ENCODE measurements around the gene RSAD2. TPM values are rescaled to one million over a fixed set of nuclear protein-coding genes. Genes with fewer than 3 reads are reported as not detected.
A peak's percentile ranks its signal among the peaks of the same experiment; 100 is the strongest.

Gene RSAD2
- total RNA-seq, 2 experiments from 2014 or later = 72.4 to 74.5 TPM

DNA sequence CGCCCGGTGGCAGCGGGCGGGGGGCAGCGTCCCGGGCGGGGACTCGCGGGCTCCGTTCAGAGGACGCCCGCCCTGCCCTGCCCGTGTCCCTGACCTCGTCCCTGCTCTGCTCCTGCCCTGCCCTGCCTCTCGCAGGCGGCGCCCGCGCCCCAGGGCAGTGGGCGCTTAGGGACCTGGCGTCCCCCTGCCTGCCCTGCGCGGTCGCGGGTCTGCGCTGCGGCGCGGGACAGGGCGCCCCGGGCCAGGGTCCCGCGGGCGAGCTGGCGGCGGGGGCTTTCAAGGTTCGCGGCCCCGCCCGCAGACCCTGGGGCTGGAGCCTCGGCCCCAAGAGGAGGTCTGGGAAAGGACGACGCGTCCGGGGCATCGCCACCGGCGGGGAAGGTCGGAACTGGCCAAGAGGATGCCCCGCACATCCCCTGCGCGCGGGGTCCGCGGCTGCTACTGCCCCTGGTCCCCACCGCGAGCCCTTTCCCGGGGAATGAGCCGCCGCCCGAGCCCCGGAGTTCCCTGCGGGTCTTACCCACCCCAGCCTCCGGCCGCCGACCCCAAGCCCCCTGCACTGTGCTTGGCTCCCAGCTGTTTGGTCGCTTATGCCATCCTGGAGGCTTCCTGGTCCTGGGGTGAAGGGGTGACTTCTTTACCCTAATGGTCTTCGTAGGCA is 40.3 kb downstream of the RSAD2 start:
- ATAC-seq = peak; percentile 45
- Mint-ChIP-seq H3K9me3 (ENCODE audit: insufficient read depth) (peaks cover 3% of the 10 kb centered on the region), H3K27ac (peak overlapping the region; percentile 73), H3K4me3 (peak overlapping the region; percentile 85), H3K27me3 (ENCODE audit: low read depth) (no peaks in the 10 kb centered on the region), H3K4me1 (ENCODE audit: low read depth) (peaks cover 77% of the 10 kb centered on the region), H3K36me3 (ENCODE audit: low read depth) (peaks cover 63% of the 10 kb centered on the region)
- ChIA-PET CTCF (interaction anchor here (1.0 to 9.6 kb wide), 8 partner anchors 9 to 127 kb away, joined by 3 to 135 read pairs (median 6); partner anchors contain the start of genes CMPK2 and RSAD2), POLR2A (interaction anchor here (0.7 to 12.1 kb wide), 8 partner anchors 9 to 90 kb away, joined by 3 to 188 read pairs (median 14); partner anchors contain the start of genes CMPK2 and RSAD2)
- DNase-seq = no peak

DNA sequence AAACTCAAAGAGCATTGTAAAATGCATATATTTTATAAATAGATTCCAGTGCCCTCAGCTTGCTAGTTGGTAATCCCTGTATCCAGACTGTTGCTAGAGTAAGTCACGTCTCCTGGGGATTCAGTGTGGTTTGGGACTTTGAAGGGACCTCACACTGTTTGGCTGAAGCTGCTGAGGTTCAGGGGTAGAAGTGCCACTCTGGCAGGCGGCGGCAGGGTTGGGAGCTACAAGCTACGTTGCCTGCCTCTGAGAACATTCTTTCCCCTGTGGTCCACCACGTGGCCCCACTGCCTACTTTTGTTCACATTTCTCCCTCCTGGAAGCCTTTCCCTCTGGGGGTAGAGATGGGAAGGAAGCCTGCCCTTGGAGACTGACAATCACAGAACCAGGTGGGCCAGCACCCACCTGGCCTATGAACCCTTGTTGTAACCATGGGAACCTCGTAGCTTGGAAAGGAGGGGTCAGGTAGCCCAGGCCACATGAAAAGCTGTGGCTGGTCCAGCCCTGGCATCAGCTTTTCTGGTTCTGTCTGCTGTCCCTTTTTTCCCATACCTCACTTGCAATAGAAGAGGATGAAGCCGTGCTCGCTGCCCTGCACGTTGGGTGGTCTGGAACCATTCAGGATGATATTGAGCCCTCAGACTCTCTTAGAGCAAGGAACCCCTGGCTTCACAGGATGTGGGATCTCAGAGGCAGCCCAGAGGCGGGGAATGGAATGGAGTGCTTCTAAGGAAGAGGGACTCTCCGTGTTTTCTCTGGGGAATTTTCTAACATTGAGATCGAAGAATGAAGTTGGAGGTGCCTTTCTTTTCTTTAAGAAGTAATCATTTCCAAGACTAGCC is 42.5 kb downstream of the RSAD2 start:
- DNase-seq (no peak), ATAC-seq (no peak)
- ChIA-PET CTCF (interaction anchor here (0.9 to 9.6 kb wide), 7 partner anchors 10 to 125 kb away, joined by 3 to 135 read pairs (median 8); partner anchors contain the start of genes CMPK2 and RSAD2), POLR2A (interaction anchor here (1.0 to 12.1 kb wide), 8 partner anchors 9 to 55 kb away, joined by 3 to 188 read pairs (median 15); partner anchors contain the start of genes CMPK2 and RSAD2)
- H3K4me1 Mint-ChIP-seq (ENCODE audit: low read depth) = peaks cover 78% of the 10 kb centered on the region
- H3K27ac Mint-ChIP-seq = peak overlapping the region; percentile 25
- H3K4me3 Mint-ChIP-seq = peak overlapping the region; percentile 85
- peaks cover 69% of the 10 kb centered on the region for H3K36me3 Mint-ChIP-seq (ENCODE audit: low read depth)
- peaks cover 3% of the 10 kb centered on the region for H3K9me3 Mint-ChIP-seq (ENCODE audit: insufficient read depth)
- no peaks in the 10 kb centered on the region for H3K27me3 Mint-ChIP-seq (ENCODE audit: low read depth)

DNA sequence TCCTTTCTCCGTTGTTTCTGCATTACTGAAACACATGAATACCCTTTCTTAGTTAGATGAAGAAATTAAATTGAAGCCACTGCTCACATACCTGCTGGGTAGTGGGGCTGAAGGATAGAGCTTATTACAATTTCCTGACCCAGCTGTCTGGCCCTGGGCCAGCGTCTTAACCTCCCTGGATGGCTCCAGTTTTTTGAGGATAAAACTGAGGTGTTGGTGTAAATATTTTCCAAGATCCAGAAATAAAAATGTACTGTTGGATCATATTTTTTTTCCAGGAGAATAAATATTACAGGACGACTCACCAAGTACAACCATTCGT is 43.1 kb downstream of the RSAD2 start:
- Mint-ChIP-seq H3K4me3 (no peak overlapping the region), H3K27ac (peak overlapping the region; percentile 8), H3K27me3 (ENCODE audit: low read depth) (no peaks in the 10 kb centered on the region), H3K36me3 (ENCODE audit: low read depth) (peaks cover 69% of the 10 kb centered on the region), H3K9me3 (ENCODE audit: insufficient read depth) (peaks cover 3% of the 10 kb centered on the region), H3K4me1 (ENCODE audit: low read depth) (peaks cover 78% of the 10 kb centered on the region)
- ATAC-seq (no peak), DNase-seq (no peak)
- POLR2A ChIA-PET = interaction anchor here (1.0 to 4.8 kb wide), 5 partner anchors 12 to 42 kb away, joined by 3 to 43 read pairs (median 7); partner anchors contain the start of gene RSAD2
- CTCF ChIA-PET = interaction anchor here (1.2 to 9.6 kb wide), 8 partner anchors 9 to 124 kb away, joined by 3 to 135 read pairs (median 8); partner anchors contain the start of genes CMPK2 and RSAD2

DNA sequence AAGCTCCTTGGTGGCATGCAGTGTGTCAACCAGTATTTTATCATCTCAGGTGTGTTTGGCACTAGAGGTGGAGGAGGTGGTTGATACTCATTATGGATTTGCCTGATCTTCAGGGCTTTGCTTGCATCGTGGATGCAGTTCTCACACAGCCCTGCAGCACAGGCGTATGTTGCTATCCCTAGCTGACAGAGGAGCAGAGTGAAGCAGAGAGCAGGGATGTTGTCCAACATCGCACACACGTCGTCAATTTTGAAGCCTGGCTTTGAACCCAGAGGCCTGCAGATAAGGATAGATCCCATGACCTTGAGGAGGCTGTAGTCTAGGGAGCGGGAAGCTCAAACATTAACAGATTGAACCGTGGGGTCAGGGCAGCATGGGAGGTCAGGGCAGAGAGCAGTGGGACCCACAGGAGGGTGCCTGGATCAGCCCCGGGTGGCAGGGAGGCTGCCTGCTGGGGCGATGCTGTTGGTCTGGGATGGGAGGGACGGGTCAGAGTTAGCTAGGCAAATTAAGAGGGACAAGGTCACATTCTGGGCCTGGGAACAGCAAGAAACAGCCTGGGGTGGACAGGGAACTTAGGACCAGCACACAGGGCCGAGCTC is 43.8 kb downstream of the RSAD2 start:
- H3K27ac Mint-ChIP-seq = peak overlapping the region; percentile 4
- ATAC-seq (no peak), DNase-seq (no peak)
- CTCF ChIA-PET = interaction anchor here (0.7 to 9.6 kb wide), 6 partner anchors 8 to 124 kb away, joined by 3 to 135 read pairs (median 5); partner anchors contain the start of gene RSAD2
- peaks cover 81% of the 10 kb centered on the region for H3K4me1 Mint-ChIP-seq (ENCODE audit: low read depth)
- H3K9me3 Mint-ChIP-seq (ENCODE audit: insufficient read depth) = peaks cover 8% of the 10 kb centered on the region
- POLR2A ChIA-PET = interaction anchor here (1.0 to 4.8 kb wide), 4 partner anchors 12 to 43 kb away, joined by 3 to 43 read pairs (median 14); partner anchors contain the start of gene RSAD2
- peaks cover 72% of the 10 kb centered on the region for H3K36me3 Mint-ChIP-seq (ENCODE audit: low read depth)
- no peaks in the 10 kb centered on the region for H3K27me3 Mint-ChIP-seq (ENCODE audit: low read depth)
- H3K4me3 Mint-ChIP-seq = no peak overlapping the region

DNA sequence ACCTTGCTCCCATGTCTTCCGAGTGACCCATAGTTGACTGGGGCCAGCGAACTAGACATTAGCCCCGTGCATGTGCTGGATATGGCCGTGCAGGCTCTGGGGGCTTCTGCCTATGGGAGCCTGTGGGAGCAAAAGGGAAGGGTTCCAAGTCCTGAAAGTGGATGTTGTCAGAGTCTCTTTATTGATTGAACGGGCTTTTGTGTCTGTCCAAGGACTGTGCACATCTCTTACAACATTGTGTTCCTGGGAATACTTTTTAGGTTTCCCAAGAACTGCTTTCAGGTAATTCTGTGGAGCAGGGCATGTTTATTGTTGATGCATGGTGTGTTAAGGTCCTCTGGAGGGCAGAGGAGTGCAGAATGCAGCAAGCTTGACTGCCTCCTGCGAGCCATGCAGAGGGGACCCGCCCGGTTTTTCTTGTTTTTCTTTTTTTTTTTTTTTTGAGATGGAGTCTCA is 44.7 kb downstream of the RSAD2 start:
- no peak for ATAC-seq
- ChIA-PET CTCF (no interaction called here), POLR2A (interaction anchor here (0.7 to 4.8 kb wide), 2 partner anchors 43 to 89 kb away, joined by 3 to 43 read pairs; partner anchors contain the start of gene RSAD2)
- Mint-ChIP-seq H3K4me3 (no peak overlapping the region), H3K4me1 (ENCODE audit: low read depth) (peaks cover 79% of the 10 kb centered on the region), H3K27me3 (ENCODE audit: low read depth) (no peaks in the 10 kb centered on the region), H3K27ac (peak overlapping the region; percentile 36), H3K9me3 (ENCODE audit: insufficient read depth) (peaks cover 11% of the 10 kb centered on the region), H3K36me3 (ENCODE audit: low read depth) (peaks cover 76% of the 10 kb centered on the region)
- DNase-seq = no peak

DNA sequence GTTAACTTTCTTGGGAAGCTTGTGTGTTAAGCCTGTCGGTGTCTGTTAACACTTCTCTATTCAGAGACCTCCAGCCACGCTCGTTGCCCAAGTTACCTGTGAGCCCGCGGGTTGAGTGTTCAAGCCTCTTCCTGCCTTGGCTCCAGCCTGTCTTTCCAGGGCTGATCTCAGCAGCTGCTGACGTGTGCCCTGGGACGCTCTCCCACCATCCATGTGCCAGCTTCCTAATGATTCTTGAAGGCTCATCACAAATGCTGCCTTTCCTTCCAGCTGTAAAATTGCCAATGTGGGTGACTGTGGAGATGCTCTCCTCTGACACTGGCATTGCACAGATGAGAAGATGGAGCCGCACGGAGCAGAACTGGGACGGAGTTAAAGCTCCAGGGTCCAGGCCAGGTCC is 45.7 kb downstream of the RSAD2 start:
- DNase-seq (no peak), ATAC-seq (no peak)
- H3K9me3 Mint-ChIP-seq (ENCODE audit: insufficient read depth) = peaks cover 13% of the 10 kb centered on the region
- ChIA-PET CTCF (interaction anchor here (0.8 kb wide), 1 partner anchor 26 kb away, joined by 6 read pairs; no protein-coding TSS in a partner anchor), POLR2A (interaction anchor here (1.2 kb wide), 1 partner anchor 15 kb away, joined by 3 read pairs; no protein-coding TSS in a partner anchor)
- H3K27ac Mint-ChIP-seq = peak overlapping the region; percentile 55
- no peaks in the 10 kb centered on the region for H3K27me3 Mint-ChIP-seq (ENCODE audit: low read depth)
- peaks cover 87% of the 10 kb centered on the region for H3K36me3 Mint-ChIP-seq (ENCODE audit: low read depth)
- no peak overlapping the region for H3K4me3 Mint-ChIP-seq
- H3K4me1 Mint-ChIP-seq (ENCODE audit: low read depth) = peaks cover 88% of the 10 kb centered on the region

DNA sequence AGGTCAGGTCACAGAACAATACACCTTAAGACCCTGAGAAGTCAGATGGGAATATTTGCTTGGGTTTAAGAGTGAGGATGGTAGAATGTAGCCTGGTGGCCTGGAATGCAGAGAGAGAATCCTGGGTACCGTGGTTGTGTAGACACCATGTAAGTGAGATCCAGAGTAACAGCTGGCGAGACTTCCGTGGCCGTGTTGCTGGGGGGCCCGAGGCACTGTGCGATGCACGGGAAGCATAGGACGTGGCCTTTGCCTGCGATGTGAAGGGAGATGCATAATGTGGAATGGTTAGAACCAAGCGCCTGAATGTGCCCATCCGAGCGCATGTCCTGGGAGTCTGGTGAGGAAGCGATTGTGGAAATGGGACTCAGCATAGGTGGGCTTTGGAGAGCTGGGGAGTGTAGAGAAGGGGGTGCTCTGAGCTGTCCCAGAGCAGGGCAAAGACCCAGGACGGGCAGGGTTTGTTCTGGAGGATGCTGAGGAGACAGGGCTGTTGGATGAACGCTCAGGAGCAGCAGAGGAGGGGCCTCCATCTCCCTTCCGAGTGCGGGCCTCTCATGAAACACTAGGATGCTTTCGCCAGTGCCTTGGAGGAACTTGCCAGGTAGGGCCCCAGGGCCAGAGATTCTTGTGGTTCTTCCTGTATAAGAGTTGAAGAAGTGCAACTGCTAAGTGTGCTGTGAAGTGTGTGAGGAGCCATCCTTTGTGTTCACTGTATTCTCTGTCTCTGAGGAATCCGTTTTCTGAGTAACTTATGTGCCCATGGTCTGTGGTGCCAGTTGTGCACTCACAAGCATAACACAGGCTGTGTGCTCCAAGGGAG is 46.7 kb downstream of the RSAD2 start:
- Mint-ChIP-seq H3K27me3 (ENCODE audit: low read depth) (no peaks in the 10 kb centered on the region), H3K4me3 (no peak overlapping the region), H3K36me3 (ENCODE audit: low read depth) (peaks cover 89% of the 10 kb centered on the region), H3K4me1 (ENCODE audit: low read depth) (peaks cover 91% of the 10 kb centered on the region), H3K9me3 (ENCODE audit: insufficient read depth) (peaks cover 15% of the 10 kb centered on the region), H3K27ac (no peak overlapping the region)
- no peak for DNase-seq
- ChIA-PET POLR2A (interaction anchor here (1.2 kb wide), 1 partner anchor 16 kb away, joined by 3 read pairs; no protein-coding TSS in a partner anchor), CTCF (no interaction called here)
- no peak for ATAC-seq

DNA sequence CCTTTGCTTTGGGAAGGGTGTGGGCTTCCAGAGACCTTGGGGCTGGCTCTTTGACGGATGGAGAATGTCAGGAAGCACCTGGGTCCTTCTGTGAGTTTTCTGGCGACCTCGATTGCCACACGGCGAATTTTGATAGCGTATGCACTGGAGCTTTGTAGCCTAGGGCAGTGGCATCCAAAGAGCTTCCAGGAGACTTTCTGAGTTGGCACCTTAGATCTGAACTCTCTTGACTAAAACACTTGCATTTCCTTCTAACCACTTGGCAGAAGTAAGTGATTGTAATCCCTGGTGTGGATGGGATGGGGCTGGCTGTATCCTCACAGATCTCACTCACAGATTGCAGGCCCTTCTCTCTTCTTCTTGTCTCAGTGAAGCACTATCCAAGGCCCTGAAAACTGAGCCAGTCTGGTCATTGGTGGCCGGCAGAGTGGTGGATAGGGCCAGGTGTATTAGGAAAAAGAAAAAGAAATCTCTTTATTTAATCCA is 47.4 kb downstream of the RSAD2 start:
- Mint-ChIP-seq H3K27me3 (ENCODE audit: low read depth) (no peaks in the 10 kb centered on the region), H3K9me3 (ENCODE audit: insufficient read depth) (peaks cover 15% of the 10 kb centered on the region), H3K4me1 (ENCODE audit: low read depth) (peaks cover 90% of the 10 kb centered on the region), H3K27ac (no peak overlapping the region), H3K36me3 (ENCODE audit: low read depth) (peaks cover 86% of the 10 kb centered on the region), H3K4me3 (no peak overlapping the region)
- no peak for DNase-seq
- CTCF ChIA-PET = interaction anchor here (1.7 kb wide), 1 partner anchor 9 kb away, joined by 4 read pairs; no protein-coding TSS in a partner anchor
- no peak for ATAC-seq
- POLR2A ChIA-PET = no interaction called here

DNA sequence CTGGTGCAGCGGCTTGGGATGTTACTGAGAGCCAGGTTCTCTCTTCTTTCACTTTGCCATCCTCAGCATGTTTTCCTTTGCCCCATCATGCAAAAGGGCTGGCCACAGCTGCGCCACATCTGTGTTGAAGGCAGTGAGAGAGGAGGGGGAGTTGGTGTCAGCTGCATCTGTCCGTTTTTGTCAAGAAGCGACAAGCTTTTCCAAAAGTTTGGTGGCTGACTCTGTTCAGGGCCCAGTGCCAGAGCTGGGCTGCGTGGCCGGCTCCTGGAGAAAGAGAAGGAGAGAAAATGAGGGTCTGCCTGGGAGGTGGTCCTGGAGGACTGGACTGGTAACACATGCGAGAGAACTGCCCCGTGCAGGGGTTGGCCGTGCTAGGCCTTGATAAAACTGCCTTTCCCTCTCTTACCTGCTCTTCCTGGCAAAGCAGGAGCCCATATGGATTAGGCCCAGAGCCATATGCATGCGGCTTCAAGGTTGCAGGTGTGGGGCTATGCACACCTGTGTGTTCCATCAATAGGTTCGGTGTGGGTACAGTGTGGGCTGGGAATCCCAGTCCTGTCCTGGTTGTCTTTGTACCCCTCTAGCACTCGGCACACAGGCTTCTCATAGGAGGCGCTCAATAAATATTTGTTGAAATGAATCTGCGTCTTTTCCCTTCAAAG is 48.6 kb downstream of the RSAD2 start:
- peaks cover 86% of the 10 kb centered on the region for H3K36me3 Mint-ChIP-seq (ENCODE audit: low read depth)

DNA sequence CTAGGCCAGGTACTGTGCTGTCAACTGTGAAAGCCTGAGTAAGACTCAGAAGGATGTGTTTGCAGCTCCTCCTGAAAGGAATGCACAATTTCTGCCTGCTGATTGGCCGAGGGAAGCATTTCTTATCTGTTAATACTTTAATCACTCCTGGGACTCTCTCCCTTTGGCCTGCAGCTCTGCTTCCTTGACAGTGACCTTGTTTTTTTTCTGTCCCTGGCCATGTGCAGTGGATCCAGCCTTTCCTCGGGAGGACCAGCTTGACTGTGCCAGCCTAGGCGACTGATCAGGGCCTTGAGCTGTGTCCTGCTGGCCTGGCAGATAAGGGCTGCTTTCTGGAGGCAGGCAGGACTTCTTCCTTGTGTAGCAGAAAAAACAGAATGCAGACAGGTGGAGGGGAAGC is 49.6 kb downstream of the RSAD2 start:
- POLR2A ChIA-PET = no interaction called here
- Mint-ChIP-seq H3K9me3 (ENCODE audit: insufficient read depth) (peaks cover 15% of the 10 kb centered on the region), H3K4me1 (ENCODE audit: low read depth) (peaks cover 81% of the 10 kb centered on the region), H3K36me3 (ENCODE audit: low read depth) (peaks cover 85% of the 10 kb centered on the region), H3K27me3 (ENCODE audit: low read depth) (no peaks in the 10 kb centered on the region), H3K4me3 (no peak overlapping the region), H3K27ac (no peak overlapping the region)
- DNase-seq (no peak), ATAC-seq (no peak)
- CTCF ChIA-PET = interaction anchor here (1.0 to 1.1 kb wide), 2 partner anchors 25 to 31 kb away, joined by 3 read pairs; no protein-coding TSS in a partner anchor

More for the DNA sequence above, 48.6 kb downstream of the RSAD2 start:
- peaks cover 15% of the 10 kb centered on the region for H3K9me3 Mint-ChIP-seq (ENCODE audit: insufficient read depth)
- H3K4me3 Mint-ChIP-seq = no peak overlapping the region
- H3K4me1 Mint-ChIP-seq (ENCODE audit: low read depth) = peaks cover 83% of the 10 kb centered on the region
- POLR2A ChIA-PET = no interaction called here
- ATAC-seq (no peak), DNase-seq (no peak)
- H3K27ac Mint-ChIP-seq = no peak overlapping the region
- CTCF ChIA-PET = interaction anchor here (1.7 kb wide), 1 partner anchor 10 kb away, joined by 4 read pairs; no protein-coding TSS in a partner anchor
- H3K27me3 Mint-ChIP-seq (ENCODE audit: low read depth) = no peaks in the 10 kb centered on the region

Data from activated CD8-positive, alpha-beta T cell treated with anti-CD3 and anti-CD28 coated beads, Interleukin-2, amount 10 ng/mL, durations not matched to agents 7 days and 5 days (primary cell).